Activated naive CD4-positive, alpha-beta T cell treated with anti-CD3 and anti-CD28 coated beads, Interleukin-2, amount 10 ng/mL, durations not matched to agents 7 days and 5 days (primary cell): ENCODE results near the gene FBXO44.

ENCODE experiments used
- CTCF ChIA-PET: fragments of 350-600 bp; sonication (Branson Sonifier 250); formaldehyde crosslinking; loops from one replicate; lab custom pipeline; 2021; ENCODE audit warnings: antibody characterized with exemption; lab: Charles Lee
- DNase-seq: peaks from one replicate; pipeline ENCODE4 v3.0.0-alpha.2; 2020
- H3K27ac Mint-ChIP-seq: one replicate; pipeline ENCODE4 v1.8.0; 2021; ENCODE audit warnings: mild to moderate bottlenecking, moderate library complexity, mixed read lengths
- H3K27me3 Mint-ChIP-seq: one replicate; pipeline ENCODE4 v1.8.0; 2021; ENCODE audit warnings: mild to moderate bottlenecking, mixed read lengths
- H3K36me3 Mint-ChIP-seq: one replicate; pipeline ENCODE4 v1.8.0; 2021; ENCODE audit warnings: mixed read lengths
- H3K4me1 Mint-ChIP-seq: one replicate; pipeline ENCODE4 v1.8.0; 2021; ENCODE audit warnings: mixed read lengths
- H3K4me3 Mint-ChIP-seq: one replicate; pipeline ENCODE4 v1.8.0; 2021; ENCODE audit warnings: mild to moderate bottlenecking, moderate library complexity, mixed read lengths
- H3K9me3 Mint-ChIP-seq: one replicate; pipeline ENCODE4 v1.8.0; 2021; ENCODE audit warnings: mixed read lengths

FBXO44 gene

DNA sequence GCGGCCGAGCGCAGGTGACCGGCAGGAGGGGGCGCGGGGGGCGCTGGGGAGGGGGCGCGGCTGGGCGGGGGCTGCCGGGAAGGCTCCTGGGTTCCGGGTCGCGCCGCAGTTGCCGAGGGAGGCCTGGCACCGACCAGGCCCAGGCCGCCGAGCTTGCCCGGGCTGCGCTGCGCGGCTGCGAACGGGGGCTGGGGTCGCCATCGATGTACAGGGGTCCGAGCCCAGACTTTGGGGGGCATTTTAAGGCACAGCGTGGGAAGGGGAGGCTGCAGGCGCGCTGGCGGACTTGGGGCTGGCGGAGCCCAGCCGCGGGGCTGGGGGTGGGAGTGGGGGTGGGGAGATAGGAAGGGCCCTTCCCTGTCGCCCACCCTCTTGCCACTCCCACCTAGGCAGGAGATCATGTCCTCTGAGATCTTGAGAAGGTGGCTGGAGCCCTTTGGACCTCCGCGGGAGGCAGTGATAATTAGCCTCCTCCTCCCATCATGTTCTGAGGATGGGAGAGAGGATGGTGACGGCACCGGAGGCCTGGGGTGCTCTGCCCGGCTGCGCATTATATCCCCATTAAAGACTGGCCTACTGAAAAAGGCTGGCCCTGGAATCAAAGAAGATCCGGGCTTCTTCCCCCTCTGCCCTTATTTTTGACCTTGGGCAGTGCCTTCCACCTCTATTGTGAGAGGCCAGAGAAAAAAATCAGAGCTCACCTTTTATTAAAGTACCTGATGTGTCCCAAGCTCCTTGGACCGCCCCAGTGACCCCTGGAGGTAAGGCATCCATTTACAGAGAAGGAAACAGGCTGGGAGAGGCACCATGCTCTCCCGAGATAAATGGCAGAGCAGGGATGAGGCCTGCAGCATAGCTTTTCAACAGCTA is 497 bp downstream of the FBXO44 start:
- CTCF ChIA-PET: interaction anchor here (1.1 to 1.9 kb wide), 3 partner anchors 9 to 56 kb away, joined by 3 to 6 read pairs (median 4); partner anchors contain the start of gene FBXO6
- no peak overlapping the region for H3K27ac Mint-ChIP-seq
- no peak for DNase-seq
- no peaks in the 10 kb centered on the region for H3K9me3 Mint-ChIP-seq
- H3K36me3 Mint-ChIP-seq: peaks cover 16% of the 10 kb centered on the region
- peak overlapping the region; percentile 74 for H3K4me3 Mint-ChIP-seq
- peaks cover 20% of the 10 kb centered on the region for H3K4me1 Mint-ChIP-seq
- H3K27me3 Mint-ChIP-seq: peaks cover 30% of the 10 kb centered on the region

GRCh38 chr1:11657654-11658053 is 3.0 kb downstream of the FBXO44 start:
- no peak for DNase-seq
- Mint-ChIP-seq H3K4me3 (no peak overlapping the region), H3K36me3 (peaks cover 24% of the 10 kb centered on the region), H3K4me1 (peaks cover 8% of the 10 kb centered on the region), H3K27me3 (peaks cover 14% of the 10 kb centered on the region), H3K9me3 (no peaks in the 10 kb centered on the region), H3K27ac (no peak overlapping the region)
- CTCF ChIA-PET: no interaction called here

- H3K27me3 Mint-ChIP-seq: peaks cover 5% of the 10 kb centered on the region
- peaks cover 13% of the 10 kb centered on the region for H3K4me1 Mint-ChIP-seq
- peaks cover 25% of the 10 kb centered on the region for H3K36me3 Mint-ChIP-seq
- H3K27ac Mint-ChIP-seq: no peak overlapping the region
- no peak overlapping the region for H3K4me3 Mint-ChIP-seq
- no peaks in the 10 kb centered on the region for H3K9me3 Mint-ChIP-seq
- no peak for DNase-seq
- CTCF ChIA-PET: interaction anchor here (1.1 kb wide), 1 partner anchor 61 kb away, joined by 7 read pairs; no protein-coding TSS in a partner anchor
Measured at GRCh38 chr1:11658542-11658941, 3.9 kb downstream of the FBXO44 start.

GRCh38 chr1:11659748-11660147 is 5.1 kb downstream of the FBXO44 start:
- no peaks in the 10 kb centered on the region for H3K9me3 Mint-ChIP-seq

DNA sequence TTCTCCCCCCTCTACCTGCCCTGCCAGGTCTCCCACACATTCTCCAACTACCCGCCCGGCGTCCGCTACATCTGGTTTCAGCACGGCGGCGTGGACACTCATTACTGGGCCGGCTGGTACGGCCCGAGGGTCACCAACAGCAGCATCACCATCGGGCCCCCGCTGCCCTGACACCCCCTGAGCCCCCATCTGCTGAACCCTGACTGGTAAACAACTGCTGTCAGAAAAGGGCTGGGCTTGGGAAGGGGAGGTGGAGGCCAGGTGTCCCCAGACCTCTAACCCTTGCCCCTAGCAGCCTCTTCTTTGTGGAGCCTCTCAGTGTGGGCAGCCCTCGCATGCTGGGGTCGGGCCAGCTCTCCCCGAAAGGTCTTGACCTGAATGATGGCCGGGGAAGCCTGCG is 6.4 kb downstream of the FBXO44 start:
- H3K4me1 Mint-ChIP-seq: peaks cover 17% of the 10 kb centered on the region
- no peaks in the 10 kb centered on the region for H3K27me3 Mint-ChIP-seq
- H3K27ac Mint-ChIP-seq: no peak overlapping the region
- CTCF ChIA-PET: no interaction called here
- DNase-seq: no peak
- peaks cover 21% of the 10 kb centered on the region for H3K36me3 Mint-ChIP-seq
- no peaks in the 10 kb centered on the region for H3K9me3 Mint-ChIP-seq
- H3K4me3 Mint-ChIP-seq: no peak overlapping the region

More at GRCh38 chr1:11659748-11660147, 5.1 kb downstream of the FBXO44 start:
- peaks cover 25% of the 10 kb centered on the region for H3K36me3 Mint-ChIP-seq
- no peaks in the 10 kb centered on the region for H3K27me3 Mint-ChIP-seq
- no peak for DNase-seq
- CTCF ChIA-PET: interaction anchor here (1.6 kb wide), 1 partner anchor 48 kb away, joined by 3 read pairs; no protein-coding TSS in a partner anchor
- H3K4me3 Mint-ChIP-seq: no peak overlapping the region
- no peak overlapping the region for H3K27ac Mint-ChIP-seq
- H3K4me1 Mint-ChIP-seq: peaks cover 19% of the 10 kb centered on the region

- Mint-ChIP-seq H3K4me3 (peak overlapping the region; percentile 81), H3K9me3 (no peaks in the 10 kb centered on the region), H3K4me1 (peaks cover 22% of the 10 kb centered on the region), H3K27me3 (no peaks in the 10 kb centered on the region), H3K27ac (peak overlapping the region; percentile 91), H3K36me3 (peaks cover 20% of the 10 kb centered on the region)
- peak; percentile 81 for DNase-seq
- CTCF ChIA-PET: interaction anchor here (0.7 to 3.3 kb wide), 22 partner anchors 8 to 142 kb away, joined by 3 to 36 read pairs (median 4); partner anchors contain the start of genes AGTRAP, CLCN6, FBXO2 and FBXO44
Measured at GRCh38 chr1:11664336-11665065, 9.8 kb downstream of the FBXO44 start.

GRCh38 chr1:11668516-11668915 is 13.8 kb downstream of the FBXO44 start:
- H3K9me3 Mint-ChIP-seq: no peaks in the 10 kb centered on the region
- no peak for DNase-seq
- H3K36me3 Mint-ChIP-seq: peaks cover 21% of the 10 kb centered on the region
- no peak overlapping the region for H3K27ac Mint-ChIP-seq
- no peaks in the 10 kb centered on the region for H3K27me3 Mint-ChIP-seq
- H3K4me1 Mint-ChIP-seq: peaks cover 17% of the 10 kb centered on the region
- CTCF ChIA-PET: no interaction called here
- H3K4me3 Mint-ChIP-seq: no peak overlapping the region

DNA sequence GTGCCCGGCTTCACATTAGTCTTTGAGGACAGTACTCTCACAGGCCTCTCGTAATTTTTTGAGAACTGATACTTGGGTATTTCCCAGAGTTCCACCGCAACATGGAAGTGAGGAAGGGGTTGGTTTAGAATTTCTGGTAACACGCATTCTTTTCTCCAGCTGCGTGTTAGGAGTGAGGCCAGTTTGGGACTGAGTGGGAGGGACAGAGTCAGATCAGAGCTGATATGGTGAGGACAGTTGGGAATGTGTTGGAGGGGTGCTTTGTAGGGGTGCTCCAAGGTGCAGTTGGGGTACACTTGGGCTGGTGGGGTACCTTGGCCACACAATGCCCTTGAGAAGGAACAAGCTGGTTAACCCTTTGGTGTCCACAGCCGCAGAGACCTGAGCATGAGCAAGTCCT is 16.1 kb downstream of the FBXO44 start:
- Mint-ChIP-seq H3K9me3 (no peaks in the 10 kb centered on the region), H3K4me3 (no peak overlapping the region)

GRCh38 chr1:11671205-11671543 is 16.5 kb downstream of the FBXO44 start:
- Mint-ChIP-seq H3K4me3 (no peak overlapping the region), H3K9me3 (no peaks in the 10 kb centered on the region), H3K27ac (no peak overlapping the region), H3K27me3 (no peaks in the 10 kb centered on the region), H3K36me3 (peaks cover 37% of the 10 kb centered on the region), H3K4me1 (peaks cover 5% of the 10 kb centered on the region)
- CTCF ChIA-PET: no interaction called here
- DNase-seq: no peak

More for the DNA sequence above, 16.1 kb downstream of the FBXO44 start:
- Mint-ChIP-seq H3K27me3 (no peaks in the 10 kb centered on the region), H3K4me1 (peaks cover 9% of the 10 kb centered on the region), H3K36me3 (peaks cover 35% of the 10 kb centered on the region), H3K27ac (no peak overlapping the region)
- no peak for DNase-seq
- CTCF ChIA-PET: no interaction called here

- Mint-ChIP-seq H3K27me3 (no peaks in the 10 kb centered on the region), H3K9me3 (no peaks in the 10 kb centered on the region), H3K4me3 (no peak overlapping the region), H3K4me1 (peaks cover 2% of the 10 kb centered on the region), H3K36me3 (peaks cover 37% of the 10 kb centered on the region), H3K27ac (no peak overlapping the region)
- no peak for DNase-seq
- CTCF ChIA-PET: interaction anchor here (1.0 kb wide), 1 partner anchor 7 kb away, joined by 4 read pairs; no protein-coding TSS in a partner anchor
Measured at GRCh38 chr1:11671544-11672286, 17.0 kb downstream of the FBXO44 start.

DNA sequence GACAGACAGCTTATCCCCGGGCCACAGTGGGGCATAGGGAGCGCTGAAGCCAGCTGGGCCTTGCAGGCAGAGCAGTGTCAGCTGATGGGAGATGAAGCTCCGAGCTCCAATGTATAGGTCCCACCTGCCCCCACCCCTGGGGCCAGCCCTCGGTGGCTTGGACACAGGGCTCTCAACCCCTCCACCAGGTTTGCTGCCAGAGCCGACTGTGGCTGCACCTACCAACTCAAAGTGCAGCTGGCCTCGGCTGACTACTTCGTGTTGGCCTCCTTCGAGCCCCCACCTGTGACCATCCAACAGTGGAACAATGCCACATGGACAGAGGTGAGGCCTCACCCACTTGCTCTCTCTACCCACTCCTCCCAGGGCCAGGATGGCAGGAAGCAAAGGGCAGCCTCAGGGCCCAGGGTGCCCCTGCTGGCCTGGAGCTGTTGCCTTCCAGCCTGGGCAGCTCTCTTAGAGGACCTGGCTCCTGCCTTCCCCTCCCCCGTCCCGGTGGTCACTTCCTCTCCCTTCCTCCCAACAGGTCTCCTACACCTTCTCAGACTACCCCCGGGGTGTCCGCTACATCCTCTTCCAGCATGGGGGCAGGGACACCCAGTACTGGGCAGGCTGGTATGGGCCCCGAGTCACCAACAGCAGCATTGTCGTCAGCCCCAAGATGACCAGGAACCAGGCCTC is 18.6 kb downstream of the FBXO44 start:
- CTCF ChIA-PET: interaction anchor here (1.0 to 1.8 kb wide), 3 partner anchors 9 to 27 kb away, joined by 3 to 5 read pairs (median 4); partner anchors contain the start of gene FBXO6
- no peaks in the 10 kb centered on the region for H3K4me1 Mint-ChIP-seq
- H3K4me3 Mint-ChIP-seq: no peak overlapping the region
- peak overlapping the region; percentile 45 for H3K27ac Mint-ChIP-seq
- no peaks in the 10 kb centered on the region for H3K9me3 Mint-ChIP-seq
- no peaks in the 10 kb centered on the region for H3K27me3 Mint-ChIP-seq
- peaks cover 34% of the 10 kb centered on the region for H3K36me3 Mint-ChIP-seq
- DNase-seq: no peak

- Mint-ChIP-seq H3K4me1 (peaks cover 8% of the 10 kb centered on the region), H3K27ac (no peak overlapping the region), H3K4me3 (no peak overlapping the region), H3K36me3 (peaks cover 32% of the 10 kb centered on the region), H3K9me3 (no peaks in the 10 kb centered on the region), H3K27me3 (no peaks in the 10 kb centered on the region)
- DNase-seq: no peak
- CTCF ChIA-PET: no interaction called here
Measured at GRCh38 chr1:11674488-11674887, 19.8 kb downstream of the FBXO44 start.

DNA sequence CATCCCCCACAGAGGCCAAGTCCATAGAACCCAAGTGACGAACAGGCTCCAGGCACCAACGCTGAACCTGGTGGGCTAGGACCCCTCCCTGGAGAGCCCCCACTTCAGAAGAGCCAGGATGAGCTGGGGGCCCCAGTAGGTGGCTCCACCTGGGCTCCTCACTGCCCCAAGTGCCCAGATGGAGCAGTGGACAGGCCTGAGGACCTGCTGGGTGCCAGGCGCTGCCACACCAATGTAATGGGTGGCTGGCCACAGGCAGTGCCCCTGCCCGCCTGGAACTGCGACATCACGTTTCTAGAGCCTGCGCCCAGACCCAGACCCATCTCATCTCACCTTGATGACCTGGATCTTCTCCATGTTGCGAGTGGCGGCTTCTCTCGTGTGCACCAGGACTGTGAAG is 20.6 kb downstream of the FBXO44 start:
- Mint-ChIP-seq H3K9me3 (no peaks in the 10 kb centered on the region), H3K4me1 (peaks cover 14% of the 10 kb centered on the region), H3K27me3 (no peaks in the 10 kb centered on the region), H3K36me3 (peaks cover 29% of the 10 kb centered on the region), H3K4me3 (no peak overlapping the region), H3K27ac (no peak overlapping the region)
- DNase-seq: no peak
- CTCF ChIA-PET: no interaction called here
